IMR-90 (cell line): ENCODE results near the gene TWIST2. TPM values are rescaled to one million over a fixed set of nuclear protein-coding genes. Genes with fewer than 3 reads are reported as not detected.

Experiments used
- ATAC-seq: fragments of 200-7000 bp; cut with Tn5 transposase; 2 replicates; pipeline ENCODE4 v1.9.1; 2020; ENCODE audit warnings: low read depth, mild to moderate bottlenecking, moderate library complexity
- BruUV-seq: library from RNA; stranded (reverse); fragments of 400-500 nt; replicated peaks from 2 replicates; lab custom pipeline; 2021; lab: Mats Ljungman, UMichigan
- CTCF ChIA-PET: fragments of 300-600 bp; formaldehyde crosslinking; extraction: SDS; loops from one replicate; lab custom pipeline; 2021; ENCODE audit warnings: antibody characterized with exemption; lab: Yijun Ruan, JAX
- POLR2A ChIA-PET: fragments of 300-600 bp; sonication (Branson Sonifier 250); formaldehyde crosslinking; loops from one replicate; lab custom pipeline; 2022; ENCODE audit warnings: antibody characterized with exemption; ENCODE audit not compliant: unreplicated experiment; lab: Charles Lee
- DNase-seq: peaks from one replicate; pipeline ENCODE4 v3.0.0; 2013
- H2AFZ ChIP-seq: replicated peaks from 2 replicates; pipeline ENCODE3; 2013; ENCODE audit warnings: low read length, mild to moderate bottlenecking; ENCODE audit not compliant: poor library complexity
- H2AK5ac ChIP-seq: 2 replicates; pipeline ENCODE4 v1.6.1; 2013; ENCODE audit warnings: low read depth, low read length, inconsistent platforms
- H2AK9ac ChIP-seq: replicated peaks from 2 replicates; pipeline ENCODE3; 2013; ENCODE audit warnings: mild to moderate bottlenecking, low read depth, low read length, moderate library complexity; ENCODE audit not compliant: poor library complexity
- H2BK120ac ChIP-seq: 2 replicates; pipeline ENCODE4 v1.6.1; 2013; ENCODE audit warnings: low read depth, low read length, inconsistent platforms
- H2BK15ac ChIP-seq: 3 replicates; pipeline ENCODE4 v1.6.1; 2013; ENCODE audit warnings: low read depth, low read length, inconsistent platforms
- H2BK20ac ChIP-seq: 2 replicates; pipeline ENCODE4 v1.6.1; 2013; ENCODE audit warnings: low read depth, mild to moderate bottlenecking, inconsistent platforms, low read length, moderate library complexity
- H2BK5ac ChIP-seq: 2 replicates; pipeline ENCODE4 v1.6.1; 2013; ENCODE audit warnings: mild to moderate bottlenecking, low read depth, low read length, inconsistent platforms; ENCODE audit not compliant: poor library complexity, severe bottlenecking
- H3K14ac ChIP-seq: replicated peaks from 2 replicates; pipeline ENCODE4 v1.6.1; 2013; ENCODE audit warnings: low read depth, low read length, inconsistent platforms
- H3K18ac ChIP-seq: 2 replicates; pipeline ENCODE4 v1.6.1; 2013; ENCODE audit warnings: low read depth, low read length, control low read depth
- H3K23ac ChIP-seq: 2 replicates; pipeline ENCODE4 v1.6.1; 2013; ENCODE audit warnings: low read depth, low read length, inconsistent platforms
- H3K27ac ChIP-seq: 2 replicates; pipeline ENCODE4 v1.5.1; 2013; ENCODE audit warnings: mild to moderate bottlenecking, control low read depth, low read length; ENCODE audit not compliant: insufficient read depth
- H3K27me3 ChIP-seq: 2 replicates; pipeline ENCODE4 v1.6.1; 2013; ENCODE audit warnings: low read length; ENCODE audit not compliant: control insufficient read depth, insufficient read depth
- H3K36me3 ChIP-seq: 2 replicates; pipeline ENCODE4 v1.6.1; 2013; ENCODE audit warnings: low read length, mixed read lengths; ENCODE audit not compliant: control insufficient read depth, insufficient read depth
- H3K4ac ChIP-seq: 2 replicates; pipeline ENCODE4 v1.6.1; 2013; ENCODE audit warnings: low read depth, low read length, inconsistent platforms
- H3K4me1 ChIP-seq: 2 replicates; pipeline ENCODE4 v1.6.1; 2013; ENCODE audit warnings: low read length, mixed read lengths; ENCODE audit not compliant: control insufficient read depth, insufficient read depth
- H3K4me2 ChIP-seq: 2 replicates; pipeline ENCODE4 v1.6.1; 2013; ENCODE audit warnings: low read depth, mild to moderate bottlenecking, control low read depth, low read length, moderate library complexity
- H3K4me3 ChIP-seq: 2 replicates; pipeline ENCODE4 v1.5.1; 2013; ENCODE audit warnings: low read depth, mild to moderate bottlenecking, control low read depth, low read length, moderate library complexity; ENCODE audit not compliant: insufficient read depth
- H3K56ac ChIP-seq: 2 replicates; pipeline ENCODE4 v1.6.1; 2013; ENCODE audit warnings: low read length, inconsistent platforms; ENCODE audit not compliant: insufficient read depth; ENCODE audit errors: extremely low read depth
- H3K79me1 ChIP-seq, 2 experiments: 2 replicates each; pipeline ENCODE4 v1.6.1; 2013; ENCODE audit warnings: low read length in 2 of 2, inconsistent platforms in 1 of 2, low read depth in 1 of 2
- H3K9ac ChIP-seq: 2 replicates; pipeline ENCODE4 v1.6.1; 2013; ENCODE audit warnings: low read depth, low read length, control low read depth
- H3K9me1 ChIP-seq: 2 replicates; pipeline ENCODE4 v1.6.1; 2013; ENCODE audit warnings: low read length, inconsistent platforms; ENCODE audit not compliant: insufficient read depth
- H3K9me3 ChIP-seq: 2 replicates; pipeline ENCODE4 v1.6.1; 2013; ENCODE audit warnings: low read length; ENCODE audit not compliant: control insufficient read depth, insufficient read depth
- H4K20me1 ChIP-seq: 2 replicates; pipeline ENCODE4 v1.6.1; 2013; ENCODE audit warnings: low read length, inconsistent platforms; ENCODE audit not compliant: insufficient read depth
- H4K5ac ChIP-seq: 2 replicates; pipeline ENCODE4 v1.6.1; 2013; ENCODE audit warnings: mild to moderate bottlenecking, low read depth, low read length, control low read depth
- H4K8ac ChIP-seq, 2 experiments: 2 replicates each; pipeline ENCODE4 v1.6.1; 2013; ENCODE audit warnings: low read depth in 2 of 2, low read length in 2 of 2, control low read depth in 1 of 2, inconsistent platforms in 1 of 2
- H4K91ac ChIP-seq: 2 replicates; pipeline ENCODE4 v1.6.1; 2013; ENCODE audit warnings: low read depth, low read length, inconsistent platforms; ENCODE audit not compliant: insufficient read depth
- BHLHE40 ChIP-seq: fragments of 150-350 bp; IDR thresholded peaks from 2 replicates; pipeline ENCODE4 v1.6.1; 2016; ENCODE audit warnings: mild to moderate bottlenecking, low read depth, low read length
- CEBPB ChIP-seq: IDR thresholded peaks from 2 replicates; pipeline ENCODE4 v1.6.1; 2012; ENCODE audit warnings: low read depth, low read length, improper control_type of control experiment
- CHD1 ChIP-seq: IDR thresholded peaks from 2 replicates; pipeline ENCODE4 v1.6.1; 2012; ENCODE audit warnings: low read depth, low read length, improper control_type of control experiment
- CTCF ChIP-seq: conservative IDR thresholded peaks from 2 replicates; pipeline ENCODE4 v1.5.1; 2012; ENCODE audit warnings: mild to moderate bottlenecking, low read depth, low read length, improper control_type of control experiment
- FOS ChIP-seq: fragments of 150-350 bp; IDR thresholded peaks from 2 replicates; pipeline ENCODE4 v1.6.1; 2016; ENCODE audit warnings: low read depth, low read length
- MAFK ChIP-seq: IDR thresholded peaks from 2 replicates; pipeline ENCODE4 v1.6.1; 2012; ENCODE audit warnings: low read depth, low read length, improper control_type of control experiment
- MAZ ChIP-seq: IDR thresholded peaks from 2 replicates; pipeline ENCODE4 v1.6.1; 2012; ENCODE audit warnings: low read depth, mild to moderate bottlenecking, low read length, improper control_type of control experiment, moderate library complexity, borderline replicate concordance
- MXI1 ChIP-seq: IDR thresholded peaks from 2 replicates; pipeline ENCODE4 v1.6.1; 2012; ENCODE audit warnings: low read depth, mild to moderate bottlenecking, low read length, moderate library complexity, borderline replicate concordance
- NFE2L2 ChIP-seq: fragments of 150-350 bp; IDR thresholded peaks from 2 replicates; pipeline ENCODE4 v1.6.1; 2016; ENCODE audit warnings: low read depth, mild to moderate bottlenecking, low read length
- POLR2A ChIP-seq: IDR thresholded peaks from 2 replicates; pipeline ENCODE4 v1.6.1; 2012; ENCODE audit warnings: mild to moderate bottlenecking, low read depth, low read length
- RAD21 ChIP-seq: IDR thresholded peaks from 2 replicates; pipeline ENCODE4 v1.6.1; 2012; ENCODE audit warnings: low read length, improper control_type of control experiment
- RCOR1 ChIP-seq: IDR thresholded peaks from 2 replicates; pipeline ENCODE4 v1.6.1; 2012; ENCODE audit warnings: mild to moderate bottlenecking, low read length, improper control_type of control experiment; ENCODE audit not compliant: insufficient replicate concordance
- RFX5 ChIP-seq: IDR thresholded peaks from 2 replicates; pipeline ENCODE4 v1.8.0; 2012; ENCODE audit warnings: low read depth, mild to moderate bottlenecking, low read length, moderate library complexity
- SMC3 ChIP-seq: fragments of 150-350 bp; IDR thresholded peaks from 2 replicates; pipeline ENCODE4 v1.6.1; 2016; ENCODE audit warnings: low read depth, mild to moderate bottlenecking, antibody characterized with exemption, low read length, moderate library complexity
- WGBS, 2 experiments: methylation state at CpG; one replicate each; pipeline versions ENCODE4 v1.1.5 to v1.1.7; 2013; ENCODE audit warnings: missing lambda C conversion rate in 2 of 2; ENCODE audit not compliant: insufficient read length in 1 of 2; ENCODE audit errors: extremely low coverage in 2 of 2; 5-methylcytosine and 5-hydroxymethylcytosine counted together
- dilution Hi-C: fragments of 300-500 bp; cut with HindIII; formaldehyde crosslinking; loops from one replicate; pipeline ENCODE4 v1.14.3; 2018; ENCODE audit warnings: low sequenced_read_pairs; ENCODE audit not compliant: unreplicated experiment
- in situ Hi-C: fragments of 300-500 bp; cut with MboI; formaldehyde crosslinking; loops from 3 replicates; pipeline ENCODE4 v1.14.3; 2019; ENCODE audit warnings: low sequenced_read_pairs, inconsistent platforms, mixed read lengths
- intact Hi-C: fragments of 100-400 bp; cut with micrococcal nuclease; formaldehyde crosslinking; loops from 2 replicates; pipeline ENCODE4 v1.10.0; 2022
- polyA plus RNA-seq, 3 experiments: library from polyadenylated mRNA; depleted of rRNA; stranded (reverse); fragments of >200 nt; gene quantifications; 2 replicates each; pipeline ENCODE4 v1.2.3, GENCODE V29; 2012; ENCODE audit warnings: low replicate concordance in 1 of 3
- total RNA-seq: library from RNA; depleted of rRNA; stranded (reverse); fragments of >200 nt; gene quantifications from 2 replicates; pipeline ENCODE4 v1.2.3, GENCODE V29; 2012
- TF ChIP-seq, protein P1 (sequence below): fragments of 150-350 bp; IDR thresholded peaks from 2 replicates; pipeline ENCODE4 v1.6.1; 2017; ENCODE audit warnings: mild to moderate bottlenecking, antibody characterized with exemption, low read length, low read depth

TWIST2 gene
- total and polyA plus RNA-seq, 2 of the 4 experiments (the other 2 are of a cell fraction): 9.3 to 33.6 TPM

DNA sequence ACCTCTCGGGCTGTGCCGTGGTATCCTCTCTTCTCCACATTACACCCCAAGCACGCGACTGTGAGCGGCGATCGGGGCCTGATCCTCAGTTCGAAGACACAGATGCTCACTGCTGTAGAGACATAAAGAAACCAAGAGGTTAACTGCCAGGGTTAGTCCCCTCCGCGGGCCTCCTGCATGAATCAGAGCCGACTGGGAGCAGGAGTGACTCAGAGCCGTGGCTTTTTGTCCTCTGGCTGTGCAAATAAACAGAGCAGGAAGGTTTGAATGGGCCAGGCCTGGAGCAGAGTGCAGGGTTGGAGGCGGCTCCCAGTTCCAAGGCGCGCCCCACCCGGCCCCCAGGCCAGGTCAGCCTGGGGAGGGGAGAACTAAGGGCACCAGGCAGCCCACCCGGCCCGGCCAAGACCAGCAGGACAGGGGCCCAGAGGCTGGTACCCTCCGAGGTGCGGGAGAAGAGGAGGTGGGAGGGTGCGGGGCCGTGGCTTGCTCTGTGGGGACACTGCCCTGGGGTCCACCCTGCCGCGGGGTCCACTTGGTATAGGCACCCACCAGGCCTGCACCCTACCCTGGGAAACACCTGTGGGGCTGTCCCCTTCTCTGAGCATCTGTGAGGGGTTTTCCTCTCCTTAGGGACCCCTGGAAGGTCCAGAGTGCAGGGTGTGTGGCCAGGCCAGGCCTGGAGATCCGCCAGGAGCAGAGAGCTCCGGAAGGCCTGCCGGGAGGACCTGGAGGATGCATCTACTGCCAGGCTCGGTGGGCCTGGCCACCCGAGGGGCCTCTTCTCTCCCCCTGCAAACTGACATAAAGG, 16.5 kb downstream of the TWIST2 start:
- peaks cover 53% of the 10 kb centered on the region for H3K4me1 ChIP-seq
- peak overlapping the region; percentile 97 for H3K23ac ChIP-seq
- DNase-seq (peak; percentile 99), ATAC-seq (peak; percentile 88)
- dilution Hi-C loops (no loop called here), in situ Hi-C loops (no loop called here), intact Hi-C loops (loop anchor here (1.0 kb wide), 1 partner anchor 12 kb away; no protein-coding TSS in a partner anchor)
- no peaks in the 10 kb centered on the region for H3K27me3 ChIP-seq
- BruUV-seq: no TSS peak
- peak overlapping the region; percentile 53 for H3K9ac ChIP-seq
- peak overlapping the region; percentile 98 for H2AK5ac ChIP-seq
- H3K4me3 ChIP-seq: no peak overlapping the region
- no peaks in the 10 kb centered on the region for H4K20me1 ChIP-seq
- H2AFZ ChIP-seq: peak overlapping the region; percentile 85
- H2BK15ac ChIP-seq: peak overlapping the region; percentile 99
- peak overlapping the region; percentile 87 for H3K18ac ChIP-seq
- peak overlapping the region; percentile 91 for H4K5ac ChIP-seq
- peak overlapping the region; percentile 94 for H3K27ac ChIP-seq
- H4K91ac ChIP-seq: peak overlapping the region; percentile 99
- CTCF ChIA-PET: interaction anchor here (1.0 kb wide), 1 partner anchor 14 kb away, joined by 4 read pairs; no protein-coding TSS in a partner anchor
- H3K79me1 ChIP-seq: peaks cover 39 to 86% of the 10 kb centered on the region in 2 experiments
- peak overlapping the region; percentile 63 for H3K4me2 ChIP-seq
- H2BK20ac ChIP-seq: peak overlapping the region; percentile 98
- peak overlapping the region; percentile 96 for H3K4ac ChIP-seq
- POLR2A ChIA-PET: no interaction called here
- H3K9me1 ChIP-seq: peaks cover 54% of the 10 kb centered on the region
- peak overlapping the region; percentile 93 for H3K14ac ChIP-seq
- peak overlapping the region; percentile 95 for H2BK5ac ChIP-seq
- H3K9me3 ChIP-seq: no peaks in the 10 kb centered on the region
- H3K56ac ChIP-seq: peak overlapping the region; percentile 97
- H3K36me3 ChIP-seq: peaks cover 4% of the 10 kb centered on the region; the same call in 1 of the 2 replicates
- 0% methylated on average over 5 of the region's 29 CpGs; no CpG with 5 or more reads in 1 of the 2 experiments for WGBS, 2 experiments
- peak overlapping the region; percentile 98 for H2AK9ac ChIP-seq
- peak overlapping the region; percentile 98 for H2BK120ac ChIP-seq
- H4K8ac ChIP-seq: peak overlapping the region; percentile 93 to 97
- TF ChIP-seq CEBPB: no peak
- no peak for TF ChIP-seq MAFK
- TF ChIP-seq BHLHE40: peak; percentile 87
- no peak for TF ChIP-seq CHD1
- peak; percentile 53; the same call in 1 of the 2 replicates for TF ChIP-seq MXI1
- peak; percentile 46; the same call in 1 of the 2 replicates for TF ChIP-seq POLR2A
- peak; percentile 76 for TF ChIP-seq RCOR1
- no peak; the same call in 1 of the 2 replicates for TF ChIP-seq NFE2L2
- TF ChIP-seq FOS: peak; percentile 100
- TF ChIP-seq, protein P1, sequence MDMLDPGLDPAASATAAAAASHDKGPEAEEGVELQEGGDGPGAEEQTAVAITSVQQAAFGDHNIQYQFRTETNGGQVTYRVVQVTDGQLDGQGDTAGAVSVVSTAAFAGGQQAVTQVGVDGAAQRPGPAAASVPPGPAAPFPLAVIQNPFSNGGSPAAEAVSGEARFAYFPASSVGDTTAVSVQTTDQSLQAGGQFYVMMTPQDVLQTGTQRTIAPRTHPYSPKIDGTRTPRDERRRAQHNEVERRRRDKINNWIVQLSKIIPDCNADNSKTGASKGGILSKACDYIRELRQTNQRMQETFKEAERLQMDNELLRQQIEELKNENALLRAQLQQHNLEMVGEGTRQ: peak; percentile 12; the same call in 1 of the 2 replicates
- TF ChIP-seq MAZ: peak; percentile 83; the same call in 1 of the 2 replicates
- no peak for TF ChIP-seq CTCF
- TF ChIP-seq RAD21: peak; percentile 21; the same call in 1 of the 2 replicates
- no peak for TF ChIP-seq RFX5
- 0 out of 2 replicates have a peak, but pooled peaks have one; percentile 3 for TF ChIP-seq SMC3
